GM12874 (cell line): Measurements from ENCODE around the gene EFNA5.

ENCODE experiments used
- CTCF ChIP-seq: IDR thresholded peaks from 2 replicates; pipeline ENCODE4 v1.5.1; 2011; ENCODE audit warnings: low read depth, mild to moderate bottlenecking, control low read depth, low read length, moderate library complexity; ENCODE audit not compliant: insufficient read depth

EFNA5 gene

DNA sequence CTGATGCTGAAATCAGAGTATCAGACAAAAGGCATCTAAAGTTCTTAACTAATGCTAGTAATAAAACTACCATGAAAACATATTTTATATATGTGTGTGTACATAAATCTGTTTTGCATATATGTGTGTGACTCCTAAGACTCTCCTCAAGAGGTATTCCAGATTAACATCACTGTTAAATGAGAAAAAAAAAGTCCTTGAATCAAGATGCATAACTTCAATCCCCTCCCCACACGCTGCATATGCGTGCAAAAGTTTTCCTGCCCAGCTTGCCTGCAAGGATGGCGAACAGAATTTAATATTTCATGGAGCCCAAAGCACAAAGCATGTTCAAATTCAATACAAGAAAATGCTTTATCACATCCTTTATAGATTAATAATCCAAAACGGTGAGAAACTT is 34.7 kb downstream of the EFNA5 start:
- no peak for TF ChIP-seq CTCF

- no peak for TF ChIP-seq CTCF
Measured at GRCh38 chr5:107634981-107635848, 35.5 kb downstream of the EFNA5 start.

DNA sequence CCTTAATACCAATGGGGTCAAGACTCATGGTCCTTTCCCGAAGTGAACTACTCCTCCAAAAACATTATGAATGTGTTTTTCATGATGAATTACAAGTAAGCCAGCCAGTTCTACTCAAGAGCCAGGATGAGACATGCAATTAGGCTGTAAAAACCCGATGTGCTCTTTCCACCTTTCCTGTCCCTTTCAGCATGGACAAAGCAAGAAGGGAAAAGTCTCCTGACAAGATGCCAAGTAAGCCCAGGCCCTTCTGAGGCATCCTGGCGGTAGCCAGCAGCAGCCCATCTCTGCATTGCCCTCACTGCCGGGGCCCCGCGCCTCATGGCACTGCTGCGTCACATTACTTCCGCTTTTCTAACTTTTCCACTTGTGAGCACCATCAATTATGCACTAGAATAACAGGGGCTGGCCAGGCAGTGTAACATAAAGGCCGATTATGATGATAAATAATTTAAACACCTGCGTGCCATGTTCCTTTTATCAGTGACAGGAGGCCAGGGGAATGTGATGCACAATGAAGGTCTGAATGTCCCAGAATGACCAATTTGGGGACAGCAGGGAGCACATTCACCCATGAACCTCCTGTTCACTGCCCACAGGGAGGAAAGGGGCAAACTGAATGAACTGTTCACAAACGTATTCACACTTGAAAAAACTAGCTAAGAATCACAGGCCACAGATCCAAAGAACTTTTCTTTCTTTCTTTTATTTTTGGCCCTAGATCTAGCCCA is 37.4 kb downstream of the EFNA5 start:
- no peak for TF ChIP-seq CTCF

- TF ChIP-seq CTCF, result no peak
Measured at GRCh38 chr5:107631805-107632362, 38.9 kb downstream of the EFNA5 start.

- TF ChIP-seq CTCF, result no peak
Measured at GRCh38 chr5:107630184-107630583, 40.6 kb downstream of the EFNA5 start.

GRCh38 chr5:107624235-107624634 is 46.5 kb downstream of the EFNA5 start:
- TF ChIP-seq CTCF, result no peak

DNA sequence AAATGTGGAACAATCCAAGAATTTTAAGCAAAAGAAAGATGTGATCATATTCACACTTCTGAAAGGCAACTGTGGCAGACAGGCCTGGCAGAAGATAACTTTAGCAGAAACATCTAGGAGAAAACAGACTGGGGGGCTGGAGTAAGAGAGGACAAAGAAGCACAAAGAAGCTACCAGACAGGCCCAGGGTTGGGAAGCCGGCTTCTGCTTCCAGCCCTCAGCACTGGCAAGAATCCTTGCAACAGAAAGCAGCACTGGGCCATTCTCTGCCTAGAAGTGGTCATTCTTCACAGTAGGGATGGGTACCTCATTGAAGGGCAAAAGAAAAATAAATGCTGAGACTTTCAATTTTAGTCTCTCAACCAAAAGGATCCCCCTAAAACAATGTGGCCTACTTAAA is 49.6 kb downstream of the EFNA5 start:
- no peak for TF ChIP-seq CTCF
